HCT116 (cell line): ENCODE results near the gene PDE4A. TPM values are rescaled to one million over a fixed set of nuclear protein-coding genes. Genes with fewer than 3 reads are reported as not detected.

Experiments used
- ATAC-seq: fragments of 200-7000 bp; cut with Tn5 transposase; 2 replicates; pipeline ENCODE4 v1.9.1; 2020; ENCODE audit warnings: mild to moderate bottlenecking, moderate library complexity
- BruUV-seq: library from RNA; stranded (reverse); fragments of 400-500 nt; replicated peaks from 2 replicates; lab custom pipeline; 2021; lab: Mats Ljungman, UMichigan
- CTCF ChIA-PET: fragments of 300-600 bp; sonication (Branson Sonifier 250); formaldehyde crosslinking; loops from one replicate; lab custom pipeline; 2021; ENCODE audit warnings: antibody characterized with exemption; lab: Charles Lee
- POLR2A ChIA-PET: fragments of 300-600, 350-600 bp; sonication (Branson Sonifier 250); formaldehyde crosslinking; loops from one replicate; lab custom pipeline; 2021; ENCODE audit warnings: antibody characterized with exemption; lab: Charles Lee
- RAD21 ChIA-PET, 2 experiments: fragments of 300-600 bp; sonication (Branson Sonifier 250); formaldehyde crosslinking; loops; one replicate each; lab custom pipeline; 2023; ENCODE audit warnings: low total read pairs in 2 of 2; ENCODE audit not compliant: uncharacterized antibody in 2 of 2, unreplicated experiment in 2 of 2, low non-redundant PET in 1 of 2; lab: Charles Lee
- DNase-seq: peaks from one replicate; pipeline ENCODE4 v3.0.0-alpha.2; 2010; ENCODE audit warnings: low read depth, low spot score
- H2AFZ ChIP-seq: fragments of 200-600 bp; shearing (Covaris generic), sonication (generic); 2 replicates; pipeline ENCODE4 v1.6.1; 2017; ENCODE audit warnings: low read depth, mixed run types, mixed read lengths, antibody characterized with exemption, low read length; ENCODE audit not compliant: poor library complexity, severe bottlenecking
- H3K27ac ChIP-seq: 2 replicates; pipeline ENCODE4 v1.5.1; 2012; ENCODE audit warnings: low read depth, low read length
- H3K27me3 ChIP-seq: fragments of 200-600 bp; sonication (generic); 2 replicates; pipeline ENCODE4 v1.6.1; 2016; ENCODE audit warnings: mixed run types, low read length, mixed read lengths; ENCODE audit not compliant: insufficient read depth
- H3K36me3 ChIP-seq, 2 experiments: fragments of 200-500 bp in 1 of 2; fragments of 200-600 bp in 1 of 2; sonication (Bioruptor generic) in 1 of 2; sonication (generic) in 1 of 2; 2 replicates each; pipeline versions ENCODE4 v1.5.1 to v1.6.1; 2014 to 2016; ENCODE audit warnings: low read length in 2 of 2, inconsistent platforms in 1 of 2, mixed read lengths in 1 of 2, mixed run types in 1 of 2; ENCODE audit not compliant: insufficient read depth in 2 of 2, control insufficient read depth in 1 of 2
- H3K4me1 ChIP-seq, 2 experiments: fragments of 200-600 bp in 1 of 2; sonication (generic) in 1 of 2; 2 replicates each; pipeline versions ENCODE4 v1.5.1 to v1.6.1; 2012 to 2017; ENCODE audit warnings: low read length in 2 of 2, inconsistent platforms in 1 of 2, mild to moderate bottlenecking in 1 of 2, mixed read lengths in 1 of 2, mixed run types in 1 of 2, moderate library complexity in 1 of 2; ENCODE audit not compliant: insufficient read depth in 2 of 2, control insufficient read depth in 1 of 2
- H3K4me2 ChIP-seq: fragments of 200-600 bp; sonication (generic); 2 replicates; pipeline ENCODE4 v1.6.1; 2017; ENCODE audit warnings: mixed run types, low read length, mixed read lengths
- H3K4me3 ChIP-seq, 2 experiments: fragments of 200-600 bp in 1 of 2; sonication (generic) in 1 of 2; replicated peaks in 1 of 2; 2 replicates each; pipeline ENCODE4 v1.5.1; 2011 to 2016; ENCODE audit warnings: low read length in 2 of 2, control low read depth in 1 of 2, low read depth in 1 of 2, mild to moderate bottlenecking in 1 of 2, mixed read lengths in 1 of 2, mixed run types in 1 of 2
- H3K79me2 ChIP-seq: fragments of 200-600 bp; sonication (generic); 2 replicates; pipeline ENCODE4 v1.6.1; 2017; ENCODE audit warnings: mild to moderate bottlenecking, mixed run types, low read length, moderate library complexity, mixed read lengths; ENCODE audit not compliant: insufficient read depth
- H3K9ac ChIP-seq: fragments of 200-600 bp; sonication (generic); 2 replicates; pipeline ENCODE4 v1.6.1; 2016; ENCODE audit warnings: low read length, mixed read lengths
- H3K9me2 ChIP-seq: fragments of 200-600 bp; sonication (generic), shearing (Covaris generic); 2 replicates; pipeline ENCODE4 v1.6.1; 2017; ENCODE audit warnings: mixed run types, mild to moderate bottlenecking, moderate library complexity; ENCODE audit not compliant: insufficient read depth
- H3K9me3 ChIP-seq, 2 experiments: fragments of 200-500 bp in 1 of 2; fragments of 200-600 bp in 1 of 2; sonication (Bioruptor generic) in 1 of 2; sonication (generic) in 1 of 2; 2 replicates each; pipeline ENCODE4 v1.6.1; 2014 to 2017; ENCODE audit warnings: low read length in 2 of 2, mixed read lengths in 2 of 2, inconsistent platforms in 1 of 2, low read depth in 1 of 2, mild to moderate bottlenecking in 1 of 2, mixed run types in 1 of 2, moderate library complexity in 1 of 2; ENCODE audit not compliant: control insufficient read depth in 1 of 2, insufficient read depth in 1 of 2
- H4K20me1 ChIP-seq: fragments of 200-600 bp; sonication (generic), shearing (Covaris generic); 2 replicates; pipeline ENCODE4 v1.6.1; 2017; ENCODE audit warnings: mixed run types, mild to moderate bottlenecking, moderate library complexity; ENCODE audit not compliant: insufficient read depth
- ATF3 ChIP-seq: IDR thresholded peaks from 2 replicates; pipeline ENCODE4 v1.6.1; 2012
- CBX3 ChIP-seq: IDR thresholded peaks from 2 replicates; pipeline ENCODE4 v1.6.1; 2012; ENCODE audit warnings: low read depth
- CEBPB ChIP-seq: IDR thresholded peaks from 2 replicates; pipeline ENCODE4 v1.6.1; 2012; ENCODE audit warnings: low read depth
- EGR1 ChIP-seq: IDR thresholded peaks from 2 replicates; pipeline ENCODE4 v1.6.1; 2012; ENCODE audit warnings: low read depth
- ELF1 ChIP-seq: IDR thresholded peaks from 2 replicates; pipeline ENCODE4 v1.6.1; 2012; ENCODE audit warnings: low read depth, borderline replicate concordance
- EZH2phosphoT487 ChIP-seq: fragments of 200-600 bp; IDR thresholded peaks from 2 replicates; pipeline ENCODE4 v1.6.1; 2018; ENCODE audit warnings: antibody characterized with exemption, borderline replicate concordance
- FOSL1 ChIP-seq: IDR thresholded peaks from 2 replicates; pipeline ENCODE4 v1.6.1; 2012; ENCODE audit warnings: low read depth
- JUND ChIP-seq: IDR thresholded peaks from 2 replicates; pipeline ENCODE4 v1.6.1; 2012
- POLR2A ChIP-seq: IDR thresholded peaks from 2 replicates; pipeline ENCODE4 v1.7.0; 2011; ENCODE audit warnings: borderline replicate concordance; ENCODE audit not compliant: insufficient read depth, insufficient read length; ENCODE audit errors: extremely low read depth
- RAD21 ChIP-seq: IDR thresholded peaks from 2 replicates; pipeline ENCODE4 v1.6.1; 2012; ENCODE audit warnings: low read depth, mild to moderate bottlenecking
- REST ChIP-seq: IDR thresholded peaks from 2 replicates; pipeline ENCODE4 v1.6.1; 2012; ENCODE audit warnings: low read depth
- SIN3A ChIP-seq: IDR thresholded peaks from 2 replicates; pipeline ENCODE4 v1.6.1; 2012; ENCODE audit warnings: low read depth
- SP1 ChIP-seq: IDR thresholded peaks from 2 replicates; pipeline ENCODE4 v1.6.1; 2012; ENCODE audit warnings: low read depth
- SRF ChIP-seq: IDR thresholded peaks from 2 replicates; pipeline ENCODE4 v1.6.1; 2012; ENCODE audit warnings: low read depth
- TCF7L2 ChIP-seq: IDR thresholded peaks from 2 replicates; pipeline ENCODE4 v1.7.0; 2011; ENCODE audit warnings: borderline replicate concordance, inconsistent platforms; ENCODE audit not compliant: insufficient read depth, insufficient read length; ENCODE audit errors: extremely low read depth
- YY1 ChIP-seq: IDR thresholded peaks from 2 replicates; pipeline ENCODE4 v1.6.1; 2011; ENCODE audit warnings: low read length, low read depth, moderate library complexity, mild to moderate bottlenecking; ENCODE audit not compliant: insufficient replicate concordance; ENCODE audit errors: extremely low read depth
- ZFX ChIP-seq: fragments of 450-650 bp; IDR thresholded peaks from 2 replicates; pipeline ENCODE4 v1.6.1; 2017
- ZNF274 ChIP-seq: fragments of 200-500 bp; sonication (Bioruptor generic); IDR thresholded peaks from 2 replicates; pipeline ENCODE4 v1.6.1; 2014; ENCODE audit warnings: mild to moderate bottlenecking, low read depth, low read length, inconsistent platforms
- intact Hi-C: fragments of 100-400 bp; cut with micrococcal nuclease; formaldehyde crosslinking; loops from 2 replicates; pipeline ENCODE4 v1.10.0; 2022
- total RNA-seq: library from RNA; stranded (reverse); gene quantifications from one replicate; pipeline ENCODE4 v1.2.1, GENCODE V29; 2021; ENCODE audit not compliant: unreplicated experiment
- TF ChIP-seq, protein P1 (sequence below): IDR thresholded peaks from 2 replicates; pipeline ENCODE4 v1.6.1; 2011; ENCODE audit warnings: mild to moderate bottlenecking, low read length, moderate library complexity; ENCODE audit not compliant: insufficient replicate concordance; ENCODE audit errors: extremely low read depth
- TF ChIP-seq, protein P2 (sequence below), 3 experiments: fragments of 200-600 bp in 1 of 3; sonication (generic) in 1 of 3; IDR thresholded peaks in 2 of 3; conservative IDR thresholded peaks in 1 of 3; 2 replicates each; pipeline ENCODE4 v1.5.1; 2012 to 2017; ENCODE audit warnings: low read depth in 2 of 3, low read length in 2 of 3, antibody characterized with exemption in 1 of 3, borderline replicate concordance in 1 of 3, control low read depth in 1 of 3, mild to moderate bottlenecking in 1 of 3, mixed read lengths in 1 of 3, mixed run types in 1 of 3, moderate library complexity in 1 of 3; ENCODE audit not compliant: insufficient read depth in 1 of 3

Gene PDE4A
- total RNA-seq, 1 experiment from 2014 or later: 33.7 TPM

- no peaks in the 10 kb centered on the region for H3K9me3 ChIP-seq
- H3K4me1 ChIP-seq: peaks cover 19 to 38% of the 10 kb centered on the region in 2 experiments
- peak overlapping the region; percentile 87 for H3K27ac ChIP-seq
- H3K79me2 ChIP-seq: peaks cover 40% of the 10 kb centered on the region
- ATAC-seq (peak; percentile 73), DNase-seq (no peak)
- RAD21 ChIA-PET: no interaction called here
- peak overlapping the region; percentile 79 for H3K9ac ChIP-seq
- H3K36me3 ChIP-seq: no peaks in the 10 kb centered on the region
- no peaks in the 10 kb centered on the region for H3K9me2 ChIP-seq
- no peaks in the 10 kb centered on the region for H4K20me1 ChIP-seq
- BruUV-seq: no TSS peak
- POLR2A ChIA-PET: no interaction called here
- peak overlapping the region; percentile 48 to 82 for H3K4me3 ChIP-seq
- CTCF ChIA-PET: interaction anchor here (0.5 to 1.3 kb wide), 4 partner anchors 10 to 63 kb away, joined by 3 to 5 read pairs (median 4); partner anchors contain the start of genes CDC37 and PDE4A
- no peaks in the 10 kb centered on the region for H3K27me3 ChIP-seq
- H2AFZ ChIP-seq: no peak overlapping the region
- H3K4me2 ChIP-seq: peak overlapping the region; percentile 97
- intact Hi-C loops: no loop called here
- TF ChIP-seq SIN3A (no peak), CEBPB (no peak), ZNF274 (no peak), POLR2A (peak; percentile 46), TCF7L2 (no peak), ATF3 (no peak), EGR1 (no peak), YY1 (peak; percentile 20), EZH2phosphoT487 (no peak), SP1 (no peak), ZFX (peak; percentile 86), RAD21 (no peak), FOSL1 (no peak), JUND (no peak), REST (no peak), SRF (no peak), ELF1 (no peak), CBX3 (no peak)
- TF ChIP-seq, protein P1, sequence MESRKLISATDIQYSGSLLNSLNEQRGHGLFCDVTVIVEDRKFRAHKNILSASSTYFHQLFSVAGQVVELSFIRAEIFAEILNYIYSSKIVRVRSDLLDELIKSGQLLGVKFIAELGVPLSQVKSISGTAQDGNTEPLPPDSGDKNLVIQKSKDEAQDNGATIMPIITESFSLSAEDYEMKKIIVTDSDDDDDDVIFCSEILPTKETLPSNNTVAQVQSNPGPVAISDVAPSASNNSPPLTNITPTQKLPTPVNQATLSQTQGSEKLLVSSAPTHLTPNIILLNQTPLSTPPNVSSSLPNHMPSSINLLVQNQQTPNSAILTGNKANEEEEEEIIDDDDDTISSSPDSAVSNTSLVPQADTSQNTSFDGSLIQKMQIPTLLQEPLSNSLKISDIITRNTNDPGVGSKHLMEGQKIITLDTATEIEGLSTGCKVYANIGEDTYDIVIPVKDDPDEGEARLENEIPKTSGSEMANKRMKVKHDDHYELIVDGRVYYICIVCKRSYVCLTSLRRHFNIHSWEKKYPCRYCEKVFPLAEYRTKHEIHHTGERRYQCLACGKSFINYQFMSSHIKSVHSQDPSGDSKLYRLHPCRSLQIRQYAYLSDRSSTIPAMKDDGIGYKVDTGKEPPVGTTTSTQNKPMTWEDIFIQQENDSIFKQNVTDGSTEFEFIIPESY: no peak
- TF ChIP-seq, protein P2, sequence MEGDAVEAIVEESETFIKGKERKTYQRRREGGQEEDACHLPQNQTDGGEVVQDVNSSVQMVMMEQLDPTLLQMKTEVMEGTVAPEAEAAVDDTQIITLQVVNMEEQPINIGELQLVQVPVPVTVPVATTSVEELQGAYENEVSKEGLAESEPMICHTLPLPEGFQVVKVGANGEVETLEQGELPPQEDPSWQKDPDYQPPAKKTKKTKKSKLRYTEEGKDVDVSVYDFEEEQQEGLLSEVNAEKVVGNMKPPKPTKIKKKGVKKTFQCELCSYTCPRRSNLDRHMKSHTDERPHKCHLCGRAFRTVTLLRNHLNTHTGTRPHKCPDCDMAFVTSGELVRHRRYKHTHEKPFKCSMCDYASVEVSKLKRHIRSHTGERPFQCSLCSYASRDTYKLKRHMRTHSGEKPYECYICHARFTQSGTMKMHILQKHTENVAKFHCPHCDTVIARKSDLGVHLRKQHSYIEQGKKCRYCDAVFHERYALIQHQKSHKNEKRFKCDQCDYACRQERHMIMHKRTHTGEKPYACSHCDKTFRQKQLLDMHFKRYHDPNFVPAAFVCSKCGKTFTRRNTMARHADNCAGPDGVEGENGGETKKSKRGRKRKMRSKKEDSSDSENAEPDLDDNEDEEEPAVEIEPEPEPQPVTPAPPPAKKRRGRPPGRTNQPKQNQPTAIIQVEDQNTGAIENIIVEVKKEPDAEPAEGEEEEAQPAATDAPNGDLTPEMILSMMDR (IDR thresholded peaks at IDR 0.05 in 2 of 3, conservative IDR thresholded peaks at IDR 0.05 in 1 of 3; ENCODE audit: borderline replicate concordance in 1 of 3, insufficient read depth in 1 of 3, low read depth in 2 of 3, low read length in 2 of 3): 0 out of 6 replicates have a peak, but pooled peaks of 1 of the 3 experiments have one; percentile 1
These were observed 10.3 kb downstream of the PDE4A start for GRCh38 chr19:10430505-10431253.
